ENCODE results near the gene RBBP9.

DNA sequence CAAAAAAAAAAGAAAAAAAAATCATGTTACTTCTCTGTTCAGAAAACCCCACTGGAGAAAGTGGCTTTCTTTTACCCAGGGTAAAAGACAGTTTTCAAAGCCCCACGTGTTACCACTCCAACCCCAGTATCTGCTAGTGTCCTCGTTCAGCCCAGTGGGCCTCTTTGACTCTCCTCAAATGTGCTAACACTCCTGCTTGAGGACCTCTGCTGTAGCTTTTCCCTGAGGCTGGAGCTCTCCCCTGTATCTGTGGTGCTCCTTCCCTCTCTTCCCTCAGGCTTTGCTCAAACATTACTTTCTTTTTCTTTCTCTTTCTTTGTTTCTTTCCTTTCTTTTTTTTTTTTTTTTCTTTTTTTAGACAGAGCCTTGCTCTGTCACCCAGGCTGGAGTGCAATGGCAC is 26.0 kb upstream of the RBBP9 start:
- TF ChIP-seq, protein P1, sequence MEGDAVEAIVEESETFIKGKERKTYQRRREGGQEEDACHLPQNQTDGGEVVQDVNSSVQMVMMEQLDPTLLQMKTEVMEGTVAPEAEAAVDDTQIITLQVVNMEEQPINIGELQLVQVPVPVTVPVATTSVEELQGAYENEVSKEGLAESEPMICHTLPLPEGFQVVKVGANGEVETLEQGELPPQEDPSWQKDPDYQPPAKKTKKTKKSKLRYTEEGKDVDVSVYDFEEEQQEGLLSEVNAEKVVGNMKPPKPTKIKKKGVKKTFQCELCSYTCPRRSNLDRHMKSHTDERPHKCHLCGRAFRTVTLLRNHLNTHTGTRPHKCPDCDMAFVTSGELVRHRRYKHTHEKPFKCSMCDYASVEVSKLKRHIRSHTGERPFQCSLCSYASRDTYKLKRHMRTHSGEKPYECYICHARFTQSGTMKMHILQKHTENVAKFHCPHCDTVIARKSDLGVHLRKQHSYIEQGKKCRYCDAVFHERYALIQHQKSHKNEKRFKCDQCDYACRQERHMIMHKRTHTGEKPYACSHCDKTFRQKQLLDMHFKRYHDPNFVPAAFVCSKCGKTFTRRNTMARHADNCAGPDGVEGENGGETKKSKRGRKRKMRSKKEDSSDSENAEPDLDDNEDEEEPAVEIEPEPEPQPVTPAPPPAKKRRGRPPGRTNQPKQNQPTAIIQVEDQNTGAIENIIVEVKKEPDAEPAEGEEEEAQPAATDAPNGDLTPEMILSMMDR (IDR thresholded peaks at IDR 0.05) = no peak
- TF ChIP-seq POLR2A (IDR thresholded peaks at IDR 0.05) = no peak

Measured in adrenal gland (tissue), 5 donors.